Choroid plexus epithelial cell (primary cell): ENCODE data around the gene FRK.

Source experiments
- DNase-seq: peaks from one replicate; pipeline ENCODE4 v3.0.0-alpha.2; 2010; ENCODE audit warnings: low read depth
- H3K4me3 ChIP-seq: 2 replicates; pipeline ENCODE4 v1.5.1; 2011; ENCODE audit warnings: low read depth, mild to moderate bottlenecking, control low read depth, low read length, moderate library complexity
- TF ChIP-seq, protein P1 (sequence below): conservative IDR thresholded peaks from 2 replicates; pipeline ENCODE4 v1.5.1; 2011; ENCODE audit warnings: low read depth, mild to moderate bottlenecking, control low read depth, inconsistent platforms, low read length, moderate library complexity

The FRK gene

DNA sequence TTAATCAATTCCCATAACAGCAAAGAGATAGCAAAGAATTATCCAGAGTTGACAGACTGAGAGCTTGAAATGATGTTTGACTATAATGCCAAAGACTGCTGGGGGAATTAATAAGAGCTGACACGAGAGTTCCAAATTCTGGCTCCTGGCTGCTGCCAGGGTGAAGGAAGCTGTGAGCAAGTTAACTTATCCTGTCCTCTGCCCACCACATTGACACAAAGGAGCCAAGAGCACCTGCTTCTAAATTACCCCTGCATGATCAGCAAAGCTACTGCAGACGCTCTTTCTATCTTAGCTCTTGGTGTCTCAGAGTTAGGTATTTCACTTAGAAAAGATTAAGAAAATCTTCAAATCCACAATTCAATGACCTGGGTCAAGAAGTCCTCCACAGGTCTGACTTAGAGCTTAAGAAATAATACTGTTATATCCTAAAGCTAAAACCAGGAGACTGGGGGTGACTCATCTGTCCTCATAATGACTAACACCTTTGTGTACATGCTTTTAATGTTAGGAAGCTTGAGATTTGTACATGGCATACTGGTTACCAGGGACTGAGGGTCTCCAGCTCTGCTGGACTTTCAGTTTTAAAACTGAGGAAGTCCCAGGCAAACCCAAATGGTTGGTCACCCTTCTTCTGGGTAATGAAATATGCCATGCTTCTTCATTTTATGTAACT lies 13.2 kb upstream of the FRK start:
- TF ChIP-seq, protein P1, sequence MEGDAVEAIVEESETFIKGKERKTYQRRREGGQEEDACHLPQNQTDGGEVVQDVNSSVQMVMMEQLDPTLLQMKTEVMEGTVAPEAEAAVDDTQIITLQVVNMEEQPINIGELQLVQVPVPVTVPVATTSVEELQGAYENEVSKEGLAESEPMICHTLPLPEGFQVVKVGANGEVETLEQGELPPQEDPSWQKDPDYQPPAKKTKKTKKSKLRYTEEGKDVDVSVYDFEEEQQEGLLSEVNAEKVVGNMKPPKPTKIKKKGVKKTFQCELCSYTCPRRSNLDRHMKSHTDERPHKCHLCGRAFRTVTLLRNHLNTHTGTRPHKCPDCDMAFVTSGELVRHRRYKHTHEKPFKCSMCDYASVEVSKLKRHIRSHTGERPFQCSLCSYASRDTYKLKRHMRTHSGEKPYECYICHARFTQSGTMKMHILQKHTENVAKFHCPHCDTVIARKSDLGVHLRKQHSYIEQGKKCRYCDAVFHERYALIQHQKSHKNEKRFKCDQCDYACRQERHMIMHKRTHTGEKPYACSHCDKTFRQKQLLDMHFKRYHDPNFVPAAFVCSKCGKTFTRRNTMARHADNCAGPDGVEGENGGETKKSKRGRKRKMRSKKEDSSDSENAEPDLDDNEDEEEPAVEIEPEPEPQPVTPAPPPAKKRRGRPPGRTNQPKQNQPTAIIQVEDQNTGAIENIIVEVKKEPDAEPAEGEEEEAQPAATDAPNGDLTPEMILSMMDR: no peak
- DNase-seq: peak; percentile 42
- no peak overlapping the region for H3K4me3 ChIP-seq

DNA sequence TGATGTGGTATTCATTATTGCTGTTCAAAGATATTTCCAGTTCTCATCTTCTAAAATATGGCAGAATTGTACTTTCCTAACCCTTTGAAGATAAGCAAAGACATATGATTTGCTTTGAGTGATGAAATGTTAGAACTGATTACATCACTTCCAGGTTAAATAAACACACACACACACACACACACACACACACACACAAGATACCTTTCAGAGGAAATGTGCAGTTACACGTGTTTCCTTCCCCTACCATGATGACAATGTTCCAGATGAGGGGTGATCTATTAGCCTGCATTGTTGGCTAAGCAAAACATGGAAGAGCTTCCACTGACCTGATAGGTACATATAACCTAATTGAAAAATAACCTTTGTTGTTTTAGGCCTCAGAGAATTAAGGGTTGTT lies 11.7 kb upstream of the FRK start:
- peak; percentile 29 for DNase-seq
- TF ChIP-seq, protein P1: no peak

DNA sequence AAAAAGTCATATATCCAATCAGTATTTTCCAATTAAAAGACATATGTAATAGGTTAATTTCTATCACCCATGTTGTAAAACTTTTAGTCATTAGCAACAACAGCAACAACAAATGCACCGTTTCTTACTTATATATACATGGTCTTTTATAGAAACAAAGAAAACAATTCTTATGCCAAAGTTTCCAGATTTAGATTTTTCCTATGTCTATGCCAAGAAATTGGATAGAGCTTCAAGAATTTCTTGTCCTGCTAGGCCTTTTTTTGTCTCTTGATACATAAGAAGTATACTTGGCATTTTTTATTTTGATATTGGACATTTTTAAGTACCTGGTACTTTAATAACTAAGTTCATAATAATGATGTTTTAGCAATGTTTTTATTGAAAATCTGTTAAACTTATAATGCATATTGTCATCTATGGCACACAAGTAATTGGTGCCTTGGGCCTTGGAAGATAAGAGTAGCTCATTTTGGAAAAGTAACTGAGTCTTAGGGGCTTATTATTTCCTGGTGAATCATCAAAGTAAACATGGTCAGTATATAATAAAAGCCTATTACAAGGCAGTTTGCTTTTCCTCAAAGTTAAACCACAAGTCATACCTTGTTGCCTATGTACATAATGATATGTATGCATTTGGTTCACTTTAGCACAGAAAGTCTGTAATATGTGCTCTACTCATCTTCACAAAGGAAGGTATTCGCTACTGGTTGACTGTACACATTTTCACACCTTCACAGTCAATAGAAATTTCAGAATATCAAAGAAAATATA lies 10.1 kb upstream of the FRK start:
- no peak overlapping the region for H3K4me3 ChIP-seq
- TF ChIP-seq, protein P1: no peak
- DNase-seq: no peak

More for the DNA sequence above, 11.7 kb upstream of the FRK start:
- H3K4me3 ChIP-seq: no peak overlapping the region

DNA sequence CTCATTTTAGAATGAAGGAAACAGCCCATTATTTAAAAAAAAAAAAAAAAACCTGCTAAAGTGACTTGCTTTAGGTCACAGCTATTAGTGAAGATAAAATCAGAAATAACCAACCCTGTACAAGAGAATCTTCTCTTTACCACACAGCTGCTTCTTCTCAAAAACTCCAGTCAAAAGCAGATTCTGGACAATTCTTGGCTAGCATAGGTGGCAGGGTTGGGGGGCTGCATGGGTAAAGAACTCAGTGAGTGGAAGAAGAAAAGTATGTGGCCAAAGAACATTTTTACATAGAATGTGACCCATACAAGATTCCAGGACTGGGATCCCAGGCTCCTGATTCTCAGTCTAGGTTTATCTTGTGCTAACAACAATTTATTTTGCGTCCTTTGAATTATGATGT lies 9.4 kb upstream of the FRK start:
- DNase-seq: no peak
- H3K4me3 ChIP-seq: no peak overlapping the region
- TF ChIP-seq, protein P1: no peak

DNA sequence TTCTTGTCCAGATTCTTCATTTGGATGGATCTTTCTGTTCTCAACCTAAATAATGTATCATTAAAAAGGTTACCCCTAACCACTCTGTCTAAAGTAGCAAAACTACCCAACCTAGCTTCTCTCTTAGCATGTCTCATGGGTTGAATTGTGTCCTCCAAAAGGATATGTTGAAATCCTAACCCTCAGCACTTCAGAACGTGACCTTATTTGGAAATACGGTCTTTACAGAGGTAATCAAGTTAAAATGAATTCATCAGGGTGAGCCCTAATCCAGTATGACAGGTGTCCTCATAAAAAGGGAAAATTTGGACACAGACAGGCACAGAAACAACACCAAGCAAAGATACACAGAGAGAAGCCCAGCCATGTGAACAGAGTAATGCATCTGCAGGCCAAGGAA lies 6.1 kb upstream of the FRK start:
- DNase-seq: no peak
- no peak overlapping the region for H3K4me3 ChIP-seq
- TF ChIP-seq, protein P1: no peak

DNA sequence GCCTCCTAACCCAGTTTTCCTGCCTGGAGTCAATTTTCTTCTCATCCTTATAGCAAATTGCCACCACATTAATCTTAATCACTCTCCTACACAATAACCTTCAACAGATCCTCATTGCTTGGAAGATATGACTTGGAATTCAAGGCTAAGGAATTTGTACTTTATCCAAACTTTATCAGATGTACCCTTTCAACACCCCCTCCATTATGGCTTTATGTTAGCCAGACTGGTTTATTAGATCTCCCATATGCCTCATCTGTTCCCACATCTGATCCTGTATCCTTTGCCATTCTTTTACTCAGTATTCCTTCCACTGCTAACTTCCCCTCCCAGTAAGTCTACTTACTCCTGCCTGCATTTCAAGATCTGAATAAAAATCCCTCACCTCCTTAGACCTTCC lies 4.0 kb upstream of the FRK start:
- TF ChIP-seq, protein P1: no peak
- no peak for DNase-seq

More for the DNA sequence above, 4.0 kb upstream of the FRK start:
- H3K4me3 ChIP-seq: no peak overlapping the region
